Measurements from ENCODE around the gene RIN3.

RIN3 gene

GRCh38 chr14:92597906-92598905, 84.6 kb downstream of the RIN3 start:
- ATAC-seq (no peak), DNase-seq (no peak)
- Mint-ChIP-seq H3K27me3 (no peaks in the 10 kb centered on the region), H3K27ac (no peak overlapping the region), H3K4me1 (peaks cover 66% of the 10 kb centered on the region), H3K4me3 (no peak overlapping the region), H3K9me3 (no peaks in the 10 kb centered on the region)

- Mint-ChIP-seq H3K9me3 (no peaks in the 10 kb centered on the region), H3K4me1 (peaks cover 71% of the 10 kb centered on the region), H3K4me3 (no peak overlapping the region), H3K27me3 (no peaks in the 10 kb centered on the region), H3K27ac (no peak overlapping the region)
- DNase-seq (no peak), ATAC-seq (no peak)
These were observed 86.2 kb downstream of the RIN3 start for GRCh38 chr14:92599811-92600210.

- no peak overlapping the region for H3K27ac Mint-ChIP-seq
- no peaks in the 10 kb centered on the region for H3K9me3 Mint-ChIP-seq
- DNase-seq (no peak), ATAC-seq (no peak)
- H3K4me3 Mint-ChIP-seq = no peak overlapping the region
- peaks cover 65% of the 10 kb centered on the region for H3K4me1 Mint-ChIP-seq
- H3K27me3 Mint-ChIP-seq = no peaks in the 10 kb centered on the region
These were observed 86.9 kb downstream of the RIN3 start for GRCh38 chr14:92600318-92601053.

GRCh38 chr14:92601131-92601710, 87.6 kb downstream of the RIN3 start:
- H3K27ac Mint-ChIP-seq = no peak overlapping the region

GRCh38 chr14:92601757-92602417, 88.3 kb downstream of the RIN3 start:
- DNase-seq = no peak
- H3K4me3 Mint-ChIP-seq = no peak overlapping the region
- H3K27me3 Mint-ChIP-seq = no peaks in the 10 kb centered on the region
- no peak overlapping the region for H3K27ac Mint-ChIP-seq
- ATAC-seq = no peak
- no peaks in the 10 kb centered on the region for H3K9me3 Mint-ChIP-seq
- H3K4me1 Mint-ChIP-seq = peaks cover 63% of the 10 kb centered on the region

More at GRCh38 chr14:92601131-92601710, 87.6 kb downstream of the RIN3 start:
- H3K4me1 Mint-ChIP-seq = peaks cover 63% of the 10 kb centered on the region
- DNase-seq (no peak), ATAC-seq (no peak)
- no peaks in the 10 kb centered on the region for H3K9me3 Mint-ChIP-seq
- H3K4me3 Mint-ChIP-seq = no peak overlapping the region
- no peaks in the 10 kb centered on the region for H3K27me3 Mint-ChIP-seq

- DNase-seq (peak in 1 of 2 donors; percentile 37), ATAC-seq (peak; percentile 87)
- Mint-ChIP-seq H3K4me1 (peaks cover 62% of the 10 kb centered on the region), H3K27me3 (no peaks in the 10 kb centered on the region), H3K9me3 (peaks cover 0 to 5% of the 10 kb centered on the region in 2 donors), H3K4me3 (no peak overlapping the region), H3K27ac (peak overlapping the region in 1 of 2 donors; percentile 22)
These were observed 90.0 kb downstream of the RIN3 start for GRCh38 chr14:92603309-92604242.

GRCh38 chr14:92605274-92605940, 91.8 kb downstream of the RIN3 start:
- peaks cover 0 to 5% of the 10 kb centered on the region in 2 donors for H3K9me3 Mint-ChIP-seq
- H3K4me3 Mint-ChIP-seq = no peak overlapping the region
- H3K4me1 Mint-ChIP-seq = peaks cover 60% of the 10 kb centered on the region
- no peak for DNase-seq
- H3K27me3 Mint-ChIP-seq = no peaks in the 10 kb centered on the region
- no peak for ATAC-seq
- no peak overlapping the region for H3K27ac Mint-ChIP-seq

- Mint-ChIP-seq H3K4me3 (no peak overlapping the region), H3K27ac (no peak overlapping the region), H3K27me3 (no peaks in the 10 kb centered on the region), H3K9me3 (peaks cover 0 to 5% of the 10 kb centered on the region in 2 donors), H3K4me1 (peaks cover 54% of the 10 kb centered on the region)
- ATAC-seq (no peak), DNase-seq (no peak)
These were observed 93.7 kb downstream of the RIN3 start for GRCh38 chr14:92607251-92607650.

GRCh38 chr14:92607702-92608429, 94.3 kb downstream of the RIN3 start:
- Mint-ChIP-seq H3K9me3 (peaks cover 0 to 5% of the 10 kb centered on the region in 2 donors), H3K4me1 (peaks cover 54% of the 10 kb centered on the region), H3K27me3 (no peaks in the 10 kb centered on the region), H3K4me3 (no peak overlapping the region), H3K27ac (no peak overlapping the region)
- ATAC-seq = no peak
- no peak for DNase-seq

- H3K27ac Mint-ChIP-seq = no peak overlapping the region
- H3K27me3 Mint-ChIP-seq = no peaks in the 10 kb centered on the region
- no peak for DNase-seq
- no peak overlapping the region for H3K4me3 Mint-ChIP-seq
- H3K9me3 Mint-ChIP-seq = peaks cover 0 to 5% of the 10 kb centered on the region in 2 donors
- ATAC-seq = no peak
- H3K4me1 Mint-ChIP-seq = peaks cover 61% of the 10 kb centered on the region
These were observed 96.4 kb downstream of the RIN3 start for GRCh38 chr14:92609955-92610354.

- no peak overlapping the region for H3K27ac Mint-ChIP-seq
- no peak for DNase-seq
- H3K9me3 Mint-ChIP-seq = peaks cover 0 to 5% of the 10 kb centered on the region in 2 donors
- H3K4me1 Mint-ChIP-seq = peaks cover 70% of the 10 kb centered on the region
- H3K4me3 Mint-ChIP-seq = no peak overlapping the region
- H3K27me3 Mint-ChIP-seq = no peaks in the 10 kb centered on the region
- ATAC-seq = no peak
These were observed 97.3 kb downstream of the RIN3 start for GRCh38 chr14:92610849-92611271.

GRCh38 chr14:92613008-92613658, 99.6 kb downstream of the RIN3 start:
- H3K4me1 Mint-ChIP-seq = peaks cover 78% of the 10 kb centered on the region
- H3K27me3 Mint-ChIP-seq = no peaks in the 10 kb centered on the region
- H3K4me3 Mint-ChIP-seq = peak overlapping the region; percentile 12 to 33
- H3K9me3 Mint-ChIP-seq = peaks cover 0 to under 1% of the 10 kb centered on the region in 2 donors
- no peak overlapping the region for H3K27ac Mint-ChIP-seq
- peak; percentile 51 to 61 for DNase-seq
- ATAC-seq = no peak

- ATAC-seq = no peak
- Mint-ChIP-seq H3K9me3 (no peaks in the 10 kb centered on the region), H3K4me1 (peaks cover 78% of the 10 kb centered on the region), H3K4me3 (peak overlapping the region; percentile 10 to 12), H3K27me3 (no peaks in the 10 kb centered on the region), H3K27ac (no peak overlapping the region)
- no peak for DNase-seq
These were observed 100.2 kb downstream of the RIN3 start for GRCh38 chr14:92613681-92614260.
